Stimulated activated CD4-positive, alpha-beta T cell treated with anti-CD3 and anti-CD28 coated beads, Interleukin-4, amount 100 ng/mL, for 48 hours (primary cell): ENCODE results near the gene ARAF.

Experiments
- DNase-seq, 2 donors: peaks; one replicate each; pipeline ENCODE4 v3.0.0-alpha.2; 2020; ENCODE audit warnings: low read depth in 2 of 2

Gene ARAF

GRCh38 chrX:47620303-47620685, 59.3 kb downstream of the ARAF start:
- no peak for DNase-seq
